ENCODE measurements around the gene IL19.

DNA sequence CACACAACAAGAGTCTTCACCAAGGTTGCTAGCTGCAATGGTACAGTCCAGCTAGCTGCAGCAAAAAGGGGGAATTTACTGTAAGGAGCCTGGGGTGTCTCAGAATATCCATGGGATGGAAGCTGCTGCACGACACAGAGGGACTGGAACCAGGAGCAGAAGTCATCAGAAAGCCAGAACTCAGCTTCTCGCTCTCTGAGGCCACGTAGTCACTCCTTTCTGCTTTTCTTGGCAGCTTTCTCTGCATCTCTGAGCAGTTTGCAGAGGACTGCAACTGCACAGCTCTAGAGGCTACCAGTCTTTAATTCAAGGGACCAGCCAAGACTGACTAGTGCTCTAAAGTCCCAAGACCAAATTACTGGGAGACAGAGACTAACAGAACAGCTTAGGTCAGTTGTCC, 28.7 kb downstream of the IL19 start:
- TF ChIP-seq, protein P1, sequence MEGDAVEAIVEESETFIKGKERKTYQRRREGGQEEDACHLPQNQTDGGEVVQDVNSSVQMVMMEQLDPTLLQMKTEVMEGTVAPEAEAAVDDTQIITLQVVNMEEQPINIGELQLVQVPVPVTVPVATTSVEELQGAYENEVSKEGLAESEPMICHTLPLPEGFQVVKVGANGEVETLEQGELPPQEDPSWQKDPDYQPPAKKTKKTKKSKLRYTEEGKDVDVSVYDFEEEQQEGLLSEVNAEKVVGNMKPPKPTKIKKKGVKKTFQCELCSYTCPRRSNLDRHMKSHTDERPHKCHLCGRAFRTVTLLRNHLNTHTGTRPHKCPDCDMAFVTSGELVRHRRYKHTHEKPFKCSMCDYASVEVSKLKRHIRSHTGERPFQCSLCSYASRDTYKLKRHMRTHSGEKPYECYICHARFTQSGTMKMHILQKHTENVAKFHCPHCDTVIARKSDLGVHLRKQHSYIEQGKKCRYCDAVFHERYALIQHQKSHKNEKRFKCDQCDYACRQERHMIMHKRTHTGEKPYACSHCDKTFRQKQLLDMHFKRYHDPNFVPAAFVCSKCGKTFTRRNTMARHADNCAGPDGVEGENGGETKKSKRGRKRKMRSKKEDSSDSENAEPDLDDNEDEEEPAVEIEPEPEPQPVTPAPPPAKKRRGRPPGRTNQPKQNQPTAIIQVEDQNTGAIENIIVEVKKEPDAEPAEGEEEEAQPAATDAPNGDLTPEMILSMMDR (IDR thresholded peaks at IDR 0.05; ENCODE audit: low read depth, low read length), result no peak
- no peak for TF ChIP-seq EZH2phosphoT487 (IDR thresholded peaks at IDR 0.05; ENCODE audit: low read depth)
